ENCODE results near the gene DDX1.

DNA sequence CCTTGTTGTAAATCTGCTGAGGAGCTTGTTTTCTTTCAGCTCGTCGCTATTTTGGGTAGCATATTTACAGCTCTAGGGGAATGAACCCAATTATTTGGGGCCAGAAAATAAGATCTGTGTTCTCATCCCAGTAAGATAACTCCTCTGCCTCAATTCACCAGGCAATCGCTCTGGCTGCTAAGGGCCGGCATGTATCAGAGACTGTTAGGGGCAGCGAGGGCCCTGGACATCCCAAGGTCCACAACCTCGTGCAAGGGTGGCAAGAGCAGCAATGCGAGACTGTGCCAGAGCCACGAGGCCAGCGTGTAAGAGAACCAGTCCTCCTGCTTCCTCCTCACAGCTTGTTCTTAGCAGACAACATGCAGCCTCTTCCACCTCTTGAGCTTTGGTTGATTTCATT, 66.1 kb downstream of the DDX1 start:
- TF ChIP-seq POLR2AphosphoS5 (IDR thresholded peaks at IDR 0.05; ENCODE audit: low read depth, low read length) (no peak), POLR2A (IDR thresholded peaks at IDR 0.05; ENCODE audit: low read depth, low read length) (no peak), POU2F2 (IDR thresholded peaks at IDR 0.05; ENCODE audit: low read depth, low read length) (no peak), TAF1 (IDR thresholded peaks at IDR 0.05; ENCODE audit: low read depth, low read length) (no peak), SPI1 (IDR thresholded peaks at IDR 0.05; ENCODE audit: low read depth, low read length) (no peak)
